ENCODE data around the gene TMPRSS2.

The TMPRSS2 gene

DNA sequence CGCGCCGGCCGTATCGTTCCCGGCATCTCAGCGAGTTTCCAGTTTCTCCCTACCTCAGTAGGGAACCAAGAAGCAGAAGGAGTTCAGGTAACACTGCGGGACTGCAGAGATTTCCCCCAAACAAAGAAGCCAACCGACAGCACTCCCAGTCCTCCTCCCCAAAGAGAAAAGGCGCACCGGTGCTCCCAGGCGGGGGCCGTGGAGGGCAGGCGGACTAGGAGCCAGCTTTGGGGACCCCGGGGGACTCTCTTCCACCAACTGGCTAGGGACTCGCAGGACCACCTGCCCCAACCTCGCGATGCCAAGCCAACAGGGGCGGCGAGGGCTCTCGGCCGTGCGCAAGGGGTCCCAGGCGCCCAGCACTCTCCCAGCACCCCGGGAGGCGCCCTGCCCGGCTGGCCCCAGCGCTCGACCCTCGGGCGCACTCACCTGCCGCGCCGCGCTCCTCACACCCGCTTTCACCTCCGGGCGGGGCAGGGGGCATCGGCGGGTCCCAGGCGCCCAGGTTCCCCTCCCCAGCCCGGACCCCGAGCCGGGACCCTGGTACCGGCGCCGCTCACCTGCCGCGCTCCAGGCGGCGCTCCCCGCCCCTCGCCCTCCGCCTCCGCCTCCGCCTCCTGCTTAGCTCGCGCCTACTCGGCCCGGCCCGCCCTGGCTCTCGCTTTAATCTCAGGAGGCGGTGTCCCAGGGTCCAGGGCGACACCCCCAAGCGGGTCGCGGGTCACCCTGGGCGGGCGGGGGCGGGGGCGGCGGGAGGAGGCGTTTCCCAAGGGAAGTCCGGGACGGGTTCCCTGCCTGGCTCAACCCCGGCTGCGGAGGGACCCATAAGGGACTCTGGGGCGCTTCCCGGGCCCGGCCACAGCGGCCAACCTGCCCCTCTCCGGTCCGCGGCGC is at the start of gene TMPRSS2:
Gene TMPRSS2 (minus strand): TSS at position 638 of the 894 bp plus-strand sequence. CDS start 10,025 bp downstream, outside the sequence.
- no peak for DNase-seq (ENCODE audit: low read depth)

DNA sequence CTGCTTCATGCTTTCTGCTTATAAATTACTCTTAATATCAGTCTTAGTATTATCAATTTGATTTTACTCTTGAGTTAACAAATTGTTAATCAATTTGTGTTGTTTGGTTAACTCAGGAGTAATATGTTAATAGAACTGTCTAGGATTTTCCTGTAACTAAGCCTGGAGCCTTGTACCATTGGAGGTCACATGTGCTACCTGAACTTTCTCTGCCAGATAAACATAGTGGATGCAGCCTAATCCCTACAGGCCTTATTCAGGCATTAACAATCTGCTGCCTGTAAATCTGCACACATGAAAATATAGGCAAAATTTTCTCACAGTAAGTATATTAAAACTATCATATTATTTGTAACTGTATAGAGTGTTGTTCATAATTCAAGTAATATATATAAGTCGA is 47.1 kb upstream of the TMPRSS2 start:
- DNase-seq (ENCODE audit: low read depth) = no peak

DNA sequence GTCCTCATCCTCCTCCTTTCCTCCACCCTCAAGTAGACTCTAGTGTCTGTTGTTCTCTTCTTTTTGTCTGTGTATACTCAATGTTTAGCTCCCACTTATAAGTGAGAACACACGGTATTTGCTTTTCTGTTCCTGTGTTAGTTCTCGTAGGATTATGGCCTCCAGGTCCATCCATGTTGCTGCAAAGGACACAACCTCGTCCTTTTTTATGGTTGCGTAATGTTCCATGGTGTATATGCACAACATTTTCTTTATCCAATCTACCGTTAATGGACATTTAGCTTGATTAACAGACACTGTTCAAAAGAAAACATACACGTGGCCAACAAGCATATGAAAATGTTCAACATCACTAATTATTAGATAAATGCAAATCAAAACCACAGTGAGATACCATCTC is 44.3 kb upstream of the TMPRSS2 start:
- no peak for DNase-seq (ENCODE audit: low read depth)

DNA sequence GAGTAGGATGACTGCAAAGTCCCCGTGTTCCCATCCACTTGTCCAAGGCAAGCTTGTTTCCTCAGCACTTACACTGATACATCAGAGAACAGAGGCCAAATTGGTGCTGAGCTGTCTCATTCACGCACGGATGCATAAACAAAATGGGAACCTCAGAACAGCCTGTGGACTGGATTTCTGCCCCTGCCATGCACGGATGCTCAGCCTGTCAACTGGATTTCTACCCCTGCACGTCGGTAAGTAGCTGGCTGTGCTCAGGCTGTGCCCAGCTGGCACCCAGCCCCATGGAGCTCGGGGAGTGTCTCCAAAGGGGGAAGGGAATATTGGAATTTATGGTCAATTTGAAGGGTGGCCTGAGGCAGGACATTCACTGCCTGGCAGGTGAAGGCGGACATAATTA is 40.8 kb upstream of the TMPRSS2 start:
- DNase-seq (ENCODE audit: low read depth) = no peak

DNA sequence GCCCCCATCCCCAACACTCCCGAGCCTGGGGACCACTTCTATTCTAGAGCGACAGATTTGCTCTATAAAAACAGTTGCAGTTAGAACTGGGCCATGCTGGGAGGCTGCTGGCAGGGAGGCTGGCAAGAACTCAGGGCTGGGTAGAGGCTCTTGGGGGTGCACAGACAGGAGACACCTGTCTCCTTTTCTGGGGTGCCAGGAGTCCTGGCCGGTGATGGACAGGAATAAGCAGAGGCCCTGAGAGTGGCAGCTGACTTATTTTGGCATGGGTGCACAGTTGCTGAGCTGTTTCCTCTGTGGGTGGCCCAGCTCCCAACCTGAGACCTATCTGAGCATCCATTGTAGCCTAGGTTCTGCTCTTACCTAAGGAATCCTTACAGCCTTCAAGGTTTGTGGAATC is 39.2 kb upstream of the TMPRSS2 start:
- DNase-seq (ENCODE audit: low read depth) = no peak

DNA sequence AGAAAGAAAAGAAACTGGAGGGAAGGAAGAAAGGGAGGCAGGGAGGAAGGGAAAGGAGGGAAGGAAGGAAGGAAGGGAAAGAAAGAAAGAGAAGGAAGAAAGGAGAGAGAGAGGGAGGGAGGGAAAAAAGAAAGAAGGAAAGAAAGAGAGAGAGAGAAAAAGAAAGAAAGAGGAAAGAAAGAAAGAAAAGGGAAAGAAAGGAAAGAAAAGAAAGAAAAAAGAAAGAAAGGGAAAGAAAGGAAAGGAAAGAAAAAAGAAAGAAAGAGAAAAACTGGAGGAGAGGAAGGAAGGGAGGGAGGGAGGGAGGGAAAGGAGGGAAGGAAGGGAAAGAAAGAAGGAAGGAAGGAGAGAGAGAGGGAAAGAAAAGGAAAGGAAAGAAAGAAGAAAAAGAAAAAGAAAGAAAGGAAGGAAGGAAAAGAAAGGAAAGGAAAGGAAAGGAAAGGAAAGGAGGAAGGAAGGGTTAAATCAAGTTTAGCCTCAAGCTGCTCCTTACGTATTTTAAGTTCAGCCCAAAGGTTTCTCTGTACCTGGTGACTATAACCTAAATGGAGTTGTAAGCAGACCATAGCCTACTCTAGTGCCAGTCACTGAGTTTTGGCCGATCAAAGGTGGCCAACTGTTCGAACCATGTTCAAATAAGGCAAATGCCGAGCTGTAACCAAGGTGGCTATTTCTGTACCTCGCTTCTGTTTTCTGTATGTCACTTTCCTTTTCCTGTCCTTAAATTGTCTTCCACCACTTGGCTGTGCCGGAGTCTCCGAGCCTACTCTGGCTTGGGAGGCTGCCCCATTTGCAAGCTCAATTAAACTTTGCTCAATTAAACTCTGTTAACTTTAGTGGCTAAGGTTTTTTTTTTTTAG is 37.8 kb upstream of the TMPRSS2 start:
- DNase-seq (ENCODE audit: low read depth) = no peak

DNA sequence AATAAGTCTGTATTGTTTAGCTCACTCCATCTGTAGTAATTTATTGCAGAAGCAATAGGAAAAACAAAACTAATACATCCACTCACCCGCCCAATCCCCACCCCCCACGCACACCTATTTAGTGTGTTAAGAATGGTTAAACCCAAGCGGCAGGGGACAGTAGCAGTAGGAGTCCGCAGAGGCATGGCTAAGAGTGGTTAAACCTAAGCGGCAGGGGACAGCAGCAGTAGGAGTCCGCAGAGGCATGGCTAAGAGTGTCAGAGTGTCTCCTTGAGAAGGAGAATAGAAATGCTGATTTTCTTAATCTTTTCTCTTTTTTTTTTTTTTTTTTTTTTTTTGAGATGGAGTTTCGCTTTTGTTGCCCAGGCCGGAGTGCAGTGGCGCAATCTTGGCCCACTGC is 34.8 kb upstream of the TMPRSS2 start:
- DNase-seq (ENCODE audit: low read depth) = no peak

DNA sequence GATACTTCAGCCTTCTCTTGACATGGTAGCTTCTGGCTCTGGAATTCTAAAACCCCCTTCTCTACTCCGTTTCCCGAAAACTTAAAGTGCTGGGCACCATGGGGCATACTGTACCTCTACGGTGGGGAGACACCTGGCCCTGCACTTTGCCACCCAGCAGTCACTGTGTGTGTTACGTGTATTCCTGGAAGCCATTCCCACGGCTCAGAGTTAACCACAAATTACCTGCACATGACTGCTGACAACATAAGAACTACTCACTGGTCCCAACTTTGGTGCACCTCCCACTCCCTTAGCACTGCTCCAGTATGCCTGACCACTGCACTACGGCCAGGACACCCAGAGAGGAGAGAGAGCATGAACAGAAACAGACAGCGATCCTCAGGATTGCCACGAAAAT is 29.4 kb upstream of the TMPRSS2 start:
- DNase-seq (ENCODE audit: low read depth) = no peak

DNA sequence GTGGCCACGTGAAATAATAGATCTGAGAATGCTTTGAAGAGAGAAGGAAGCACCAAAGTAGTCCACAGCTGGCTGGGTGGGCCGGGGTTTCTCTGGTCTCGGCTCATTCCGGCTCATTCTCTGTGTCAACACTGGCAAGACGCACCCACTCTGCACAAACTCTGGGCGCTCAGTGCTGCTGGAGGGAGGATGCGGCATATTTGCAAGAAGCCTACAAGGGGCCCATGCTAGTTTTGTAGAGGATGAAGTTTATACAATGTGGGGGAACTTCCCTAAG is 28.8 kb upstream of the TMPRSS2 start:
- no peak for DNase-seq (ENCODE audit: low read depth)

DNA sequence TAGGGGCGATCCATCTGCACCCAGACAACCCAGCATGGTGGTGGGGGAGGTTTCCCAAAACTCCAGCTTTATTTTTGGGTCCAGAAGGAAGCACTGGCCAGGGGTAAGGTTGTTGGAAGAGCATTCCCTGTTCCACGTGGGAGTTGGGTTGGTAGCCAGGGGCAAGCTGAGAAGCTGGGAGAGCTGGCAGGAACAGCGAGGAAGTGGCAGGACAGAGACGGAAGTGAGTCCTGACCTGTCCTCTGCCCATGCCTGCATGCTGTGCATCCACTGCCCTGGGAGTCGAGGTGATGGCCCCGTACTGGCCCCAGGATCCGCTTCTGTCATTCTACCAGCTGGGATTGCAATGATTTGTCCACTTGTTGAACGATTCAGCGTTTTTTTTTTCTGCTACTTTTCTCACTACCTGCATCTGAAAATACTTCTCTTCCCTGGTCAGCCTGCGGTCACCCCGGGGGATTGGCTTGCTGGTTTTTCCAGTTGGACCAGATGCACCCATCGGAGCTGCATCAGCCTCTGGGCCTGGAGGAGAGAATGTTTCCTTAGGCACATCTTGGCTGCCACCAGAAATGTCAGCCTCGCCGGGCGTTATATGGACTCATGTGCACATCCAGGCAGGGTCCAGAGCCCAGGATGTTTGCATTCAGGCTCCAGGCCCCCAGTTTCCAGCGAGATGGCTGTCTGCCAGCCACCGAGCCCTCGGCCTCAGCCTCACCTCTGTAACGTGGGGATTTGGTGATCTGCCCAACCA is 28.3 kb upstream of the TMPRSS2 start:
- DNase-seq (ENCODE audit: low read depth) = no peak

DNA sequence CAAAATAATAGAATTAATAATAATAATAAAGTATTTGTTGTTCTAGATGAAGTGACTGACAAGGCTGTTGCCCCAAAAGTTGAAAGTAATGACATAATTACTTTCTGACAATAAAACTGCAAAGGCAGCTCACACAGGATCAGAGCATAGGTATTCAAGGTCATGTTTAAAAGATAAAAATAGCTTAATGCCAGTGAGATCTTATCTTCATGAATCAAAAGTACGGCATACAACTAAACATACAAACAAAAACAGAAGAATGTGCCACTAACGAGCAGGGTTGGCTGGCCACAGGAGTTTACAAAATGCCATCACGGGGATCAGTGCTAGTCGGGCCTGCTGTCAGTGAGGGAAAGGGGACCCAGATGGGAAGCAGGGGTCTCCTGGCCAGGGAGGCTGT is 22.4 kb upstream of the TMPRSS2 start:
- DNase-seq (ENCODE audit: low read depth) = no peak

DNA sequence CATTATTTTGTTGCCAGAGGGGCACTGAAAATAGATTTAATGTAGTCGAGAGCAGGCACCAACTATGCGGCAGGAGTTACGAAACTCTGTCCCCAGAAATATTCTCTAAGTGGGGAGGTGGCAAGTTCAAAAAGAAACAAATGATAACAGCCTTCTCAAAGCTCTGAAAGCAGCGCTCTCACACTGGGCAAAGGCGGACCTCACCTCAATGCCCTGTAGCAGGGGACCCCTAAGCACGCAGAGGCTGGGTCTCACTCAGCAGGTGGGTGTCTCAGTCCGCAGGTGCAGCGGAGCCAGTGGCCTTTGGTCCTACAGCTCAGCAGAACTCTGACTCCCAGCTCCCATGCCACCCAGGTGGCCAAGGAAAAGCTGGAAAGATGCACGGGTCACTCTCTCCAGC is 21.8 kb upstream of the TMPRSS2 start:
- no peak for DNase-seq (ENCODE audit: low read depth)

DNA sequence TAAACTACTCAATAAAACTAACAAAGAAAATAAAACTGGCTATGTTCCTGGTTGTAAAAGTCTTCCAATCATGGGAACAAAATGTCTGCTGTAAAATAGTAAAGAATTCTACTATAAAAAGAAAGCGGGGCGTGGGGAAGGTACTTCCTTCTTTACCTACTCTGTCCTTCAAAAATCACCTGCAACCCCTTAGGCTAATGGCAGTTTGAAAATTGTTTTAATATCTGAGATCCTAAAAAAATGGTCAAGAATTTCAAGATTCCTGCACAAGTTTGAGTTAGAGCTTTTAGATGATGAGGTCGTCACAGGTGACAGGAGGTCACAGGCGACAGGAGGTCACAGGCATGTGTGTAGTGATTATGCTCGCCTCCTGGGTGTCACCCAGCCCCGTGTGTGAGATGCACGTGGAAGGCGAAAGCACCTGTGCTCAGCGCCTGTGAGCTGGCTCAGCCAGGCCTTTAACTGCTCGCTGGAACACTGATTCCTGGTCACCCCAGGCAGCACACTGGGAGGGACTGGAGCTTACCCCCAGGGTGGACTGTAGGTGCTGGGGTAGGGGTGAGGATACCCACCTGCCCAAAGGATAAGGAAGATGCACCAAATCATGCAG is 18.6 kb upstream of the TMPRSS2 start:
- no peak for DNase-seq (ENCODE audit: low read depth)

DNA sequence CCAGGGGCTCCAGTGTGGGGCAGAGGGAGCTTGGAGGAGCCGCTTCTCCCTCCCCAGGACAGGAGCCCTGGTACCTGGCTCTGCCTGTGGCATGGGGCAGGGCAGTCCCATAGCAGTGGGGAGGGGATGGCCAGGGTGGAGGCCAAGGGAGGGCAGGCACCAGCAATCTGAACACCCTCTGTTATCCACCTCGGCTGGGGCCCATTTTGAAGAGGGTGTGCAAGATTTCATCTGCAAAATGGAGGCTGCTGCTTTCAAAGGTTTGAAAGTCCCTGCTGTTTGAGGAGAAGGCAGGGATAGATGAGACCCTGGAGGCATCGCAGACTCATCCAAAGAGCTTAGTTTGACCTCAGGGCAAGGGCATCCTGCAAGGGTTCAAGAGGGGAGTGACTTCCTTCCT is 15.2 kb upstream of the TMPRSS2 start:
- no peak for DNase-seq (ENCODE audit: low read depth)

DNA sequence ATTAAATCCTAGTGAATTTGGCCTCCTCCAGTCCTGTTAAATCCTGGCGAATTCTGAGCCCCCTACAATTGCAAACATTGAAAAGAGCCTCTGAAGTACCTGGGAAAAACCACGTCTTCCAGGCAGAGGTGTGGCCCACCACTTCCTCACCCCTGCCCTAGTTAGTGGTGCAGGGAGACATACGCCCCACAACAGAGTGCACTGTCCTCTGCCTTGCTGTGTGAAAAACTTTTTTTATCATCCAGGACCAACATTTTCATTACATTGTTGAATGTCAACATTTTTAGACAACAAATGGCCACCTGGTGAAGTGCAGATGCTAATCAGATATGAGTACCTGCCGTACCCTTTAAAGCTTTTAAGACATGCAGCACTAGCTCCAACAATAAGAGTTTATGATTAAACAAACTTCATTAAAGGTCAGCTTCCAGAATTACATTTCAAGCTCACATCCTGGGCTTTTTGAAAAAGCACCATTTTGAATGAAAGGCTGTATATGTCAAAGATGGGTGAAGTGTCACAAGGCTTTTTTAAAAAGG is 13.6 kb upstream of the TMPRSS2 start:
- DNase-seq (ENCODE audit: low read depth) = no peak

DNA sequence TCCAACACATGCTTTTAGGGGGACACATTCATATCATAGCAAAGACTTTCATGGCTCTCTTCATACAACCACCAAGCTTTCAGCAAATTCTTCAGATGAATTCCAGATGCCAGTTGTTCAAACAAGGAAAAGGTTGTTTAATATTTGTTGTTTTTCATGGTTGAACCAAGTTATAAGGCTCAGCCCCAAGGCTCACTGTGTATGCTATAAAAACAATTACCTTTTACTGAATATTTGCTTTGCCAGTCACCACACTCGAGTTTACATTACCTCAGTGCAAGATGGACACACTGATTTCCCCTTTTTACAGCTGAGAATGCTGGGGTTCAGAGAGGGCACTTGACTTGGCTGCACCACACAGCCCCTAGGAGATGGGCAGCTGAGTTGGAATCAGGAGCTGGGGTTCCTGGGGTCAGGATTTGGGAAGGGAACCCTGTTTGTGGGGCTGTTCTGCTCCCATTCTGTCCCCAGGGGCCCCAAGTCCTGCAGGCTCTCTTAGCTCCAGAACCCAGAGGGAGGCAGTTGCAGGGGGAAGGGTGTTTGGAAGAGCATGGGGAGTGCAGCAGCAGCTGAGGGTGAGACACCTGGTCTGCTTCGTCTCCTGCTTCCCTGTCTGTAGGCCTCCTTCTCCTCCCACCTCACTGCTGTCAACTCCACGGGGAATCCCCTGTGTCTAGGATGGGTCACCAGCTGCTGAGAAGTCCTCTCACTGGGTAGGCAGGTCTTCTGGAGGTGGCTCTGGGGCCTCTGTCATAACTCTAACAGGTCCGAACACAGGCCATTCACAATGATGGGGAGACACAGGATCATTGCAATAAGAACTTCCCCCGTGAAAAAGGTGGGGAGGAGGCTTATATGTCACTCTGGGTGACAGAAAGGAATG is 12.8 kb upstream of the TMPRSS2 start:
- DNase-seq (ENCODE audit: low read depth) = no peak

DNA sequence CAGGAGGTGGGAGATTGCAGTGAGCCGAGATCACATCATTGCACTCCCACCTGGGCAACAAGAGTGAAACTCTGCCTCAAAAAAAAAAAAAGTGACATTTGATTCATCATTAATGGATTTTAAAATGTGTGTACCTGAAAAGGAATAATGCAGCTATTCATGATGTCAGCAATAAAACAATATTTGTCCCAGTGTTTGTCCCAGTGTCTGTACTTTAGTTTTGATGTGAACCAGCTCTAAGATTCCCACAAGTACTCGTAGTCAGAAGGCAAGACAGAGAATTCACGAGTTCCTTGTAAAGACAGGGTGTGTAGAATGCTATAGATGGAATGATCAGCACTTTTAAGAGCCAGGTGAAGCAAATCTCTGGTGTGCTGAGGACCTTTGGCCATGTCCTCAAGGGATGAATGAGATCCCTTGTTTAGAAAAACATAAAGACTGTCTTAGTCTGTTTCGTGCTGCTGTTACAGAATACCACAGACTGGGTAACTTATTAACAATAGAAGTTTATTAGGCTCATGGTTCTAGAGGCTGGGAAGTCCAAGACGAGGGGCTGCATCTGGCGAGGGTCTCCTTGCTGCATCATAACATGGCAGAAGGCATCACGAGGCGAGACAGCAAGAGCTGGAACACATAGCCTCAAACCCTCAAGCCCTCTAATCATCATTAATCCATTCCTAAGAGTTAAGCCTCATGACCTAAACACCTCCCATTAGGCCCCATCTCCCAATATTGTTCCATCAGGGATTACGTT is 12.0 kb upstream of the TMPRSS2 start:
- DNase-seq (ENCODE audit: low read depth) = no peak

DNA sequence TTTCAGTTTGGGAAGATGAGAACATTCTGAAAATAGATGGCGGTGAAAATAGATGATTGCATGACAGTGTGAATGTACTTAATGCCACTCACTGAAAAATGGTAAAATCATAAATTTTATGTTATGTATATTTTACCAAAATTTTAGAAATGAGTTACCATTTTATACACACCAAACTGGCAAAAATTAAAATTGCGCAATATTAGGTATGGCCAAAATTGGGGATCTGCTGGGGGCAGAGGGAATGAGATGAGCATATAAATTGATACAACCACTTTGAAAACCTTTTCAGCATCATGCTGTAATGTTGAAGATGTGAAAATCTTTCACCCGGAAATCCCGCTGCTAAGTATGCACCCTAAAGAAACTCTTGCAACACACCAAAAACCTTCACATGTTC is 10.8 kb upstream of the TMPRSS2 start:
- no peak for DNase-seq (ENCODE audit: low read depth)

DNA sequence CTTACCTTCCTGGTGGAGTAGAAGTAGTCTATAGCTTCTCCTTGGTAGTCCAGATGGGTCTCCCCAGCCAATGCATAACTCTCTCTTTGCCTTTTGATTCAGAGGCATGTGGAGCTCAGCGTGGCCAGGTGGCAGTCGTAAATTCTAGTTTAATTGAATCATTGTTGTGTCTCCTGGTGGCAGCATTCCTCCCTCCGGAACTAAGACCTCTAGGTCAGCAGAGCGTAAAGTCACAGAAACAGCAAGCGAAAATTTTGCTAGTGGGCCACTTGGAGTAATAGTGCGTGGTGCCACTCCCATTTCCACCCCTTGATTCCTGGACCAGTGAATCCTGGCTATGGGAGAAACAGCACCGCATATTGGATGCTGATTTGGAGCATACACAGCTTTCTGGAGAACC is 3.9 kb upstream of the TMPRSS2 start:
- no peak for DNase-seq (ENCODE audit: low read depth)

DNA sequence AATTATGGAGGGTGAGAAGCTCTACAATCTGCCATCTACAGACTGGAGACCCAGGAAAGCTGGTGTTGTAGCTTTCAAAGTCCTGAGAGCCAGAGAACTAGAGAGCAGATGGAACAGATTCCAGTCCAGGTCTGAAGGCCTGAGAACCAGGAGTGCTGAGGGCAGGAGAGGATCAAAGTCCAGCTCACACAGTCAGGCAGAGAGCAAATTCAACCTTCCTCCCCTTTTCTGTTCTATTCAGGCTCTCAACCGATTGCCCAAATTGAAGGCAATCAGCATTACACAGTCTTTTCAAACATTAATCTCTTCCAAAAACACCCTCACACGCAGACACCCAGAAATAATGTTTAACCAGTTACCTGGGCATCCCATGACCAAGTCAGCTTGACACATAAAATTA is 2.5 kb upstream of the TMPRSS2 start:
- no peak for DNase-seq (ENCODE audit: low read depth)
